NCI-H1048 (cell line): Measurements from ENCODE around the gene SLC22A7.
"Not testable (repeated sequence)": the region's sequence is repeated elsewhere in the genome, so short reads cannot be mapped to it uniquely, and the experiment has no call there.

ENCODE experiments used
- DNase-seq: peaks from one replicate; lab custom pipeline; 2025; lab: John Stamatoyannopoulos, UW

Gene SLC22A7

DNA sequence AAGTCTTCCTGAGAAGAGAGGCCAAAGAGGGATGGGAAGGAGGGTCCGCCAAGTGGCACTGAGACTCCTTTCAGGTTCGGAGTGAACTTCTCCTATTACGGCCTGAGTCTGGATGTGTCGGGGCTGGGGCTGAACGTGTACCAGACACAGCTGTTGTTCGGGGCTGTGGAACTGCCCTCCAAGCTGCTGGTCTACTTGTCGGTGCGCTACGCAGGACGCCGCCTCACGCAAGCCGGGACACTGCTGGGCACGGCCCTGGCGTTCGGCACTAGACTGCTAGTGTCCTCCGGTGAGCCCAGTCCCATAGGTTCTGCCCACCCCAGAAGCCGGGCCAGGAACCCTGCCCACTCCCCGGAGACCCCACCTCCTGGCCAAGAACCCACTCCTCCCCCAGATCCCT is 4.1 kb downstream of the SLC22A7 start:
- no peak for DNase-seq

- not testable (repeated sequence) for DNase-seq
Measured at GRCh38 chr6:43303006-43303405, 4.9 kb downstream of the SLC22A7 start.

DNA sequence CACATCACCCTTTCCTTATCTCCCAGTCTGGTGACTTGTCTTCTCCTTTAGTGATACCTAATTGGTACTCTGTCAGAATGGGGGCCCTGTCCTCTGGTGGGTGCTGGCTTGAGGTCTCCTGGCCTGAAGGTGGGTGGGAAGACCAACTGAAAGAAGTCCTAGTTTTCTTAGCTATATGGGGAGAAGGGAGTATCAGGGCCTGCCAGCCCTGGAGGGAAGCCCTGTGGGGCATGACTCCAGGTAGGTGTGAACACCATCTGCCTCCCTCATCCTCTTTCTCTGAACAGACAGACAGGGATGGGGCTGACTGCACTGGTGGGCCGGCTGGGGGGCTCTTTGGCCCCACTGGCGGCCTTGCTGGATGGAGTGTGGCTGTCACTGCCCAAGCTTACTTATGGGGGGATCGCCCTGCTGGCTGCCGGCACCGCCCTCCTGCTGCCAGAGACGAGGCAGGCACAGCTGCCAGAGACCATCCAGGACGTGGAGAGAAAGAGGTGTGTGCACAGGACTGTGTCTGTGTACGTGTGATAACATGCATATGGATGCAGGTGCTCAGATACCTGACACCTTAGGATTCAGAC is 5.8 kb downstream of the SLC22A7 start:
- no peak for DNase-seq

GRCh38 chr6:43304361-43304760 is 6.3 kb downstream of the SLC22A7 start:
- DNase-seq, result no peak

- no peak for DNase-seq
Measured at GRCh38 chr6:43304882-43305281, 6.8 kb downstream of the SLC22A7 start.

- DNase-seq, result no peak
Measured at GRCh38 chr6:43306086-43306485, 8.0 kb downstream of the SLC22A7 start.

GRCh38 chr6:43307451-43308100 is 9.5 kb downstream of the SLC22A7 start:
- DNase-seq, result no peak

GRCh38 chr6:43308101-43308989 is 10.3 kb downstream of the SLC22A7 start, which contains the start of gene CRIP3:
TSS of gene CRIP3 (minus strand) at chr6:43308826. CDS start at chr6:43308792, 34 bp downstream.
- DNase-seq, result no peak

GRCh38 chr6:43308990-43309477 is 11.0 kb downstream of the SLC22A7 start:
- DNase-seq, result no peak

DNA sequence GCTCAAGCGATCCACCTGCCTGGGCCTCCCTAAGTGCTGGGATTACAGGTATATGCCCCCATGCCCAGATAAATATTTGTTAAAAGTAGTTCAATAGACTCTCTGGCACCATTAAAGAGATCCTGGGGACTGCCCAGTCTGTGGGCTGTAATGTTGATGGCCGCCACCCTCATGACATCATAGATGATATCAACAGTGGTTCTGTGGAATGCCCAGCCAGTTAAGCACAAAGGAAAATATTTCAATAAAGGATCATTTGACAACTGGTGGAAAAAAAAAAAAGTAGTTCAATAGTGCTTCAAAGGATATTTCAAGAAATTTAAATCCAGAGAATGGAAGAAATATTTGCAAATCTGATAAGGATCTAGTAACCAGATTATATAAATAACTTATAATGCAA is 12.1 kb downstream of the SLC22A7 start:
- no peak for DNase-seq

GRCh38 chr6:43310624-43311023 is 12.6 kb downstream of the SLC22A7 start:
- no peak for DNase-seq

DNA sequence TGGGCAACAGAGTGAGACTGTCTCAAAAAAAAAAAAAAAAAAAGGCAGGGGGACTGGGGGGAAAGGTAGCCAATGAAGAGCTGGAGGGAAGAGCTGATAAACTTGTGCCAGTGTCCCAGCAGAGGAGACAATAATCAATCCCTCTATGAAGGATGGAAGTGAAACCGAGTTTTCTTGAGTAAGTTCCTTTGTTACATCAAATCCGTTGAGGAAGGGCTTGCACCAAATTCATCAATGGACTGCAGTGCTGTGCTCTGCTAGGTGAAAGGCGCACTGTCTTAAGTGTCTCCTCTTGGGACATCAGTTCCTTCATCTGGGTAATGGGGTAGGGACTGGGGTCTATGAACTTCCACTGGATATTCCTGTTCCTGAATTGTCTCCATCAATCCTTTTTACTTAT is 13.6 kb downstream of the SLC22A7 start:
- no peak for DNase-seq

DNA sequence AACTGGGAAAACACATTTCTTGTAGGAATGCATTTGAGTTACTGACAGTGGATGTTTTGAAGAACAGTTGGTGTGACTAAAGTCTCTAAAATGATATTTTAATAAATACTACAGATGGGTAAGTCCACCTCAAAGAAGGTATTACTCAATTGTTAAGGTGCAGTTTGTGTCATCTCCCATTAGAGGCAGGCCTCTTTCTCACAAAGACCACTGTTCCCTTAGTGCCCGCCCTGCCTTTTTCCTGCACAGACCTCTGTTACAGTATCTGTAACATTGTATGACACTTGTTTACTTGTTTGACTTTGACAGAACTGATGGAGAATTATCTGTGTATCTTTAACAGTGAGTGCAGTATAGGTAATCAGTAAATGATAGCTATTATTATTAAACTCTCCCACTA is 15.8 kb downstream of the SLC22A7 start:
- DNase-seq, result no peak

GRCh38 chr6:43318011-43318410 is 20.0 kb downstream of the SLC22A7 start:
- DNase-seq, result no peak

DNA sequence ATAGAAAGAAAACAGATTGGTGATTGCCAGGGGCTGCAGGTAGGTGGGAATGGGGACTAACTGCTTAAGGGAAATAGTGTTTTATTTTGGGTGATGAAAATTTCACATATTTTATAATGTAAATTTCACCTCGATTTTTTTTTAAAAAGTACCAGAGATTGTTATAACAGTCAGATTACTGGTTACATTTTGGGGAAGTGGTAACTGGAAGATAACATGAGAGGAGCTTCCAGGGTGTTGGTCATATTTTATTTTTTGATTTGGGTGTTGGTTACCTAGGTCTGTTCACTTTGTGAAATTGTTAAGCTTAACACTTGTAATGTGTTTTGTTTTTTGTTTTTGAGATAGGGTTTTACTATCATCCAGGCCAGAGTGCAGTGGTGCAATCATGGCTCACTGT is 27.8 kb downstream of the SLC22A7 start:
- no peak for DNase-seq

DNA sequence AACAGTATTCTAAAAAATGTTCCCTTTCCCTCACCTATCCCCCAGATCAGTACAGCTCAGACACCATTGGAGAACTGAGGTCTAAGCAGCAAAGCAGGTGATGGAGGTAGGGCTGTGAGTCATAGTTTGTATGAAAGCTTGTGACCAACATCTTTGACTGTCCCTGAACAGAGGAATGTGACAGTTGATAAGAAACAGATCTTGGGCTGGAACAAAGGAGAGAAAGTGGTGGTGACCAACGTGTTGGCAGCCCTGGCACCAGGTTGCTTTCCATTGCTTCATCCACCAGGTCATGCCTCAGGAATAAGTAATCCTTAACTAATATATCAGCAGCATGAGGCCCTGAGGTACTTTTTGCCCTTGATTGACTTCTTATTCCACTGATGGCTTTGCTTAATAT is 30.5 kb downstream of the SLC22A7 start:
- DNase-seq, result no peak

DNA sequence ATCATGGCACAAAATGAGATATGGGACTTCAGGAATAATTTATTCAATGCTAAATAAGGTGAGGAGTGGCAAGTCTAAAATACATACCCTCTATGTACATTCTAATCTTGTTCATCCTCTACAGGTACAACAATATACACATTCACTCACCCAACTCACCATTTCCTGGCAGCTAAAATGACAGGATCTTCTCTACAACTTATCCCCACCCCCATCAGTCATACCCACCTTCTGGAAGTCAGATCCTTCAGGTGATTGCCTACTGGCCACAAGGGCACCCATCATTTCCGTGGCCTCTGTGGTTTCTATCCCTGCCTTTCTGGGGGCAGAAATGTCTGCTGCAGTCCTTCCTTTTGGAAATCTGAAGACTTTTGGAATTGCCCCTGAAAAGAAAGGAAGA is 33.4 kb downstream of the SLC22A7 start:
- no peak for DNase-seq

GRCh38 chr6:43331891-43332290 is 33.8 kb downstream of the SLC22A7 start:
- DNase-seq, result no peak

GRCh38 chr6:43334466-43335095 is 36.5 kb downstream of the SLC22A7 start:
- DNase-seq, result no peak

DNA sequence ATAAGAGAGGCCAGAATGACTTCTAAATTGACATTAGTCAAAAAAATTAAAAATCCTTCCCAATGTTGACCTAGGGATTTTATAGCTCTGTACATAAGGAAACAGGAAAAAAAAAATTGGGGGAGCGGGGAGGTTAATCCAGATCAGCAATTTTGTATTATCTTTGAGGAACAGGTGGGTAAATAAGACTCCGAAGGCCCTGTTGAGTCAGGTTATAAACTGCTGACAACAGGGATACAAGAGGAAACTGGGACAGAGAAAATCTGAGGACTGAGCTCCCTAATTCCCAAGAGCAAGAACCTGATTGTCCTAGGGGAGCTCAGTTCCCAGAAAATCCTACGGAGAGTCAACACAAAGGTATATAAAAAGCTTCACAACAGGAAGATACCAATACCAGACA is 37.4 kb downstream of the SLC22A7 start:
- DNase-seq, result no peak

- DNase-seq, result no peak
Measured at GRCh38 chr6:43336382-43336781, 38.3 kb downstream of the SLC22A7 start.

DNA sequence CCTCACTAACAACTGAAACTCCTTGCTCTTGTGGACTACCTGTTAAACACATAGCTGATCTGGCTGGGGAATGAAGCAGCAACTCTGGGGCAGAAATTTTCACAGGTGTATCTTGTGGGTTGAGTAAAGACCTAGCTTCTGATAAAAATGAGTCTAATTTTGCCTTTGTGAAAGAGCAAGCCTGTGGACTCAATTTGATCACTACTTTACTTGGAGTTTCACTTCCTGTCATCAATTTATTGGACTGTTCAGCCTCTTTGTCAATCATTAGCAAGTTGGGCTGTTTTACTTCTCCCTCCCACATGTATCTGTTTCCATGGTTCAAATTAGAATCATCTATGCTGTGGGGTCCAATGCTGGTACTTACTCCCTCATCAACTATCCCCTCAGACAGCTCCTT is 40.2 kb downstream of the SLC22A7 start:
- DNase-seq, result no peak
